Myocyte (in vitro differentiated cells): Measurements from ENCODE around the gene ADGRL1. TPM values are rescaled to one million over a fixed set of nuclear protein-coding genes. Genes with fewer than 3 reads are reported as not detected.
A peak's percentile ranks its signal among the peaks of the same experiment; 100 is the strongest.

Experiments
- DNase-seq: peaks from one replicate; pipeline ENCODE4 v3.0.0-alpha.2; 2012; ENCODE audit warnings: low read depth
- total RNA-seq: library from RNA; depleted of rRNA; stranded (reverse); fragments of >200 nt; gene quantifications from 2 replicates; pipeline ENCODE4 v1.2.3, GENCODE V29; 2014

ADGRL1 gene
- total RNA-seq, 1 donor from 2014 or later, result 1.1 TPM

DNA sequence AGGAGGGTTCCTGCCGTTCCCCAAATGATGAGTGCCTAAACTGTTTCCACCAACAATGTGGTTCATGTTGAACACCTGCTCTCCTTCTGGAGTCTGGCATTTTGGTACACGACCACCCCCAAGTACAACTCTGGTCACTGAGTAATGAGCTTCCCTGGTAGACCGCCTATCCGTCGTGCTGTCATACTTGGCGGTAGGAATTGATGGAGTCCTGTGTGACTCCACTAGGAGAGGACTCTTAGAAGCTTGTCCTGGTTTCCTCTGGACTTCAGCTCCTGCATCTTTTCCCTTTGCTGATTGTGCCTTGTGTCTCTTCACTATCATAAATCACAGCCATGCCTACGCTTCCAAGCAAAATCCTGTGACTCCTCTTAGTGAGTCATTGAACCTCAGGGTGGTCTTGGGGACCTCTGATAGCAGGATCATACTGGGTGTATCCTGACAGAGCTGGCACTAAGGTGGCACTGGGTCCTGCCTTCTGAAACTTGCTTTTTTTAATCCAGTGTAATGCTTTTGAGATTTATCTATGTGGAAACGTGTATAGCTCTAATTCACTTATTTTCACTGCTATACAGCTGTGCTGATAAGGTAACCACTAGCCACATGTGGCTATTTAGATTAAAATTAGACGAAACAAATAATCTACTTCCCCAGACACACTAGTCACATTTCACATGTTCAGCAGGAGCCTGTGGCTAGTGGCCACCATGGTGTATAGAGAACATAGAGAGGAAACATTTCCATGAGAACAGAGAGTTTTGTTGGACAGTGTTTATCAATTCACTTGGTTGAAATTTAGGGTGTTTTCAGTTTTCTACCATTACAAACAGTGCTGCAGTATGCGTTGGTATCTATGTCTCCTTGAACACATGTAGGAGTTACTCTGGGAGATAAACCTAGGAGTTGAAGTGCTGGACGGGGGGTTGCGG, 63.4 kb downstream of the ADGRL1 start:
- no peak for DNase-seq

DNA sequence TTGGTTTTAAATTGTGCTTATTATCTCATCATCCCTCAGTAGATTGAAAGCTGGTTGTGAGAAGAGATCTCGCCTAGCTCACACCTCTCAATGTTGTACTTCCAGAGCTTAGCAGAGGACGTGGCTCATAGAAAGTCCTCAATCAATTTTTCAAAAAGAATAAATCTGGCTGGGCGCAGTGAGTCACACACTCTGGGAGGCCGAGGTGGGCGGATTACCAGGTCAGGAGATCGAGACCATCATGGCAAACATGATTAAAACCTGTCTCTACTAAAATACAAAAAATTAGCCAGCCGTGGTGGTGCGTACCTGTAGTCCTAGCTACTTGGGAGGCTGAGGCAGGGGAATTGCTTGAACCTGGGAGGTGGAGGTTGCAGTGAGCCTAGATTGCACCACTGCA, 64.9 kb downstream of the ADGRL1 start:
- DNase-seq, result no peak

DNA sequence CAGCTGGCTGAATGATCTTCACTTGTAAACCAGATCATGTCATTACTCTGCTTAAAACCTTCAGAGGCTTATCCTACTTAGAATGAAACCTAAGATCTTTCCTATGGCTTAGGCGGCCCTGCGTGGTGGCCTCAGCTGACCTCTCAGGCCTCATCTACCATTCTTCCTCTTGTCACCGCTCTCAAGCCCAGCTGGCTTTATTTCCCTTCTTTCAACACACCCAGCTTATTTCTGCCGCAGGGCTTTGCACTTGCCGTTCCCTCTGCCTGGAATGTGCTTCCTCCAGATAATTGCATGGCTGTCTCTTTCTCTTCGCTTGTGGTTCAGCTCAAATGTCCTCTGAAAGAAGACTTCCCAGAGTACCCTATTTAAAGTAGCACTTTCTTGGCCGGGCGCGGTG, 66.0 kb downstream of the ADGRL1 start:
- DNase-seq, result peak; percentile 50

DNA sequence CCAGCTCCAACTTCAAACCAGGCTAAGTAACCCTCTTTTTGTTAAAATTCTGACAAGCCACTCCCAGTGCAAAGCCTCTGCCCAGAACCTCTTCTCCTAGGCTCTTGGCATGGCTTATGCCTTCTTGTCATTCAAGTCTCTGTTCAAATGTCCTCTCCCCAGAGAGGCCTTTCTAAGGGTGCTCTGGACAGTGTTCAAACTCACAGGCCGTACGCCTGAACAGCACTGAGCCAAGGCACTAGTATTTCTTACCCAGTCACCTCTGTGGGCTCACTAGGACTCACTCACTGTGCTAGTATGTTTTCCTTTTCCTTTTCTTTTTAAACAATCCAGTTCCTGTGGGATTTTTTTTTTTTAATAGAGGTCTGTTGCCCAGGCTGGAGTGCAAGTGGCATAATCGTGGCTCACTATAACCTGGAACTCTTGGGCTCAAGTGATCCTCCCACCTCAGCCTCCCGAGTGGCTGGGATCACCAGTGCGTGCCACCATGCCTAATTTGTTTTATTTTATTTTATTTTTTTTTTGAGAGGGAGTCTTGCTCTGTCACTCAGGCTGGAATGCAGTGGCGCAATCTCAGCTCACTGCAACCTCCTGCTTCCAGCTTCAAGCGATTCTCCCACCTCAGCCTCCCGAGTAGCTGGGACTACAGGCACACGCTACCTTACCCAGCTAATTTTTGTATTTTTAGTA, 67.2 kb downstream of the ADGRL1 start:
- DNase-seq, result no peak

DNA sequence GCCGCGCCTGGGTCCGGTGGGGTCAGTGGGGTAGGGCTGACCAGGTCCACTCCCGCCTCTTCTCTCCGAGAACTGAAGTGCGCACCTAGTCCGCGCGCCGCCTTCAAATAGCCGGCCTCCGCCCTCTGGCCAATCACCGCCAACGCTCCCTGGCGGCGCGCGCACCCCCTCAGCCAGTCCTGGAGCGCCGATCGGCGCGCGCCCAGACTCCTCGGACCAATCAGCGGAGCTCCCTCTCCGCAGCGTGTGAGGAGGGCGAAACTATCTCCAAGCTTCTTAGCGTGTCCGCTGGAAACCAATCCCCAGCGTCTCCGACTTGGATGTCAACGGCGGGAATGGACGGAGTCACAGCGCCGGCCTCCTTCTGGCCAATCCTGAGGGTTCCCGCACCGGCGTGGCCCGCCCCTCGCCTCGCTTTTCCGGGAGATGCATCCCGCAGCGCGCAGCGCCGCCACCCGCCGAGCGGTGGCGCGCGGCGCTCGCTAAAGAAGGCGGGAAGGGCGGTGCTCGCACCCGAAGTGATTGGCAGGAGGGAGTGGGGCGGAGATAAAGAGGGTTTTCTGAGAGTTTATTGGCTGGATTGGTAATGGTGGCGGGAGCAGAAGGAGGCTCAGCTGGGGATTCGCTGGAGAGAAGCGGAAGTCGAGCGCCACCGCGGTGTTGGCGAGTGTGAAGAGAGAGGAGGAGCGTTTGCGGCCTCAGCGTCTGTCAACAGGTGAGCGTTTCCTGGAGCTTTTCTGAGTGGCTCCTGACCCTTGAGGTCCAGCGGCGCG, 69.3 kb downstream of the ADGRL1 start, which contains the start of gene ASF1B:
Gene ASF1B, minus strand, starts transcription at position 81 of the 773 bp plus-strand sequence. CDS start 133 bp downstream, outside the sequence.
- peak; percentile 100 for DNase-seq

DNA sequence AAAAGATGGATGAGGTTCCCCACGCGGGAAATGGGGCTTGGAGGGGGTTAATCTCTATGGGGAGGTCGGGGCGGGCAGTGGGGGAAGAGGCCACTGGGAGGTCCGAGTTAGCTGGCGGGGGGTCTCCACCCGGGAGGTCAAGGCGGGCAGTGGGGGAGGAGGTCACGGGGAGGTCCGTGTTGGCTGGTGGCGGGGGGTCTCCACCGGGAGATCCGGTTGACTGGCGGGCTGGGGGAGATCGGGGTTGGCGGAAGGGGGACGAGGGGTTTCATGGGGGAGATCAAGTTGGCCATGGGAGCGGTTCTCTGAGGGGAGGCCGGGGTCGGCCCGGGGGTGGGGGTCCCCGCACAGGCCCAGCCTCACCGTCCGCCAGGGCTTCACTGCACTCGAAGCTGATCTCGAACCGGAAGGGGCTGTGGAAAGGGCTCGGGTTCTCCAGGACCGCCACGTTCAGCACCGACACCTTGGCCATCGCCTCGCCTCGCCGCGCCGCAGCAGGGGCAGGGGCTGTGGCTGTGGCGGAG, 69.9 kb downstream of the ADGRL1 start:
- DNase-seq, result no peak

DNA sequence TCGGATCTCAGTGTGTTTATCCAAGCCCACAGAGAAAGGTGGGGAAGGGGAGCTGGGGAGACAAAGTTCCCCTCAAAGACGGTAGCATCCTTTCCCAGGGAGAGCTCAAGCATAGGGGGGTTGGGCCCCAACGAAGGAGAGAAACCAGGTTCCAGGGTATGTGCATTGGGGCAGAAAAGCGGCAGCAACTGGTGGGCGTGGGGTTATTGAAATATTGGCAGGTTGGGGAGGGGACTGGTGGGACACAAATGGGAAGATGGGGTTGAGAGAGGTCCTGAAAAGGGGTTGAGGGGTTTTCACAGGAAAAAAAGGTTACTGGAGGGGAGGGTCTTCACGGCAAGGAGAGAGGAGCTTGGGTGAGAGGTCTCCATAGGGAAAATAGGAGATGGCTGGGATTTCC, 70.6 kb downstream of the ADGRL1 start:
- no peak for DNase-seq

DNA sequence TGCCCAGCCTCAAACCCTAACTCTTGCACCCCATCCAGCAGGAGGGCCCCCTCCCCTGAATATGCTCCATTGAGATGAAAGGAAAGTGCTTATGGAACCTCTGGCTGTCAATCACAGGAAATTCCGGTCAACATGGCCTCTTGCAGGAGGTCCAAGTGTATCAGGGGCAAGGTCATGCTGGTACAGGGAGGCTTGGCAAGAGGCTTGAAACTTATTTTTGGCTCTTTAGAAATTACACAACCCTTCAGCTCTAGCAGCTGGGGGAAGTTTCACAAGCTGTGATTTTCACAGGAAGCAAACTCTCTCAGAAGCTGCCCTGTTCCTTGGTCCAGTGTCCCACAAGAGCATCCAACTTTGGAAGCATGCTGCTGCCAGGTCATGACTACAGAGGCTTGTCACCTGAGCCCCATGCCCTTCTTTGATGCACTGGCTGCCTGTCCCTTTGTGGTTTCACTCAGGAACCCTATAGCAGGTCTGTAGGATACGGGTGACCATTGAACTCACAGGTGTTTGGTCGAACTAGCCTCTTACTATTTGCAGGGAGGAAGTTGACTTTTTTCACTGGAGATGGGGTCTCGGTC, 78.0 kb downstream of the ADGRL1 start:
- DNase-seq, result peak; percentile 22

DNA sequence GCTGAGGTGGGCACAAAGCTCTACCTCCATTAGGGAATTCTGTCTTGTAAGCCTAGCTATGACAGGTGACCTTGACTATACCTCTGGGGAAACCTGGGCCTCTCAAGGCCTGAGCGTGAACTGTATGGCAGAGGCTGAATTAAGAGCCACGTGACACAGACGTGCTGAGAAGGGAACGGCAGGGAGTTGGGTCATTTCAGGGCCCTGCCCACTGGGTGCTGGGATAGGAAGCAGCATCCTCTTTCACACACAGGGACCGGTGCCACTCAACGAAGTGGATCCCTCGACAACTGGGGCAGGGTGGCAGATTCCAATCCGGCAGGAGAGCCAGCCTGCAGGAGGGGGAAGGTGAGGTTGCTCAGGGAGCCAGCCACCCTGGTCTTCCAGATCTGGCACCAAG, 78.8 kb downstream of the ADGRL1 start:
- no peak for DNase-seq

DNA sequence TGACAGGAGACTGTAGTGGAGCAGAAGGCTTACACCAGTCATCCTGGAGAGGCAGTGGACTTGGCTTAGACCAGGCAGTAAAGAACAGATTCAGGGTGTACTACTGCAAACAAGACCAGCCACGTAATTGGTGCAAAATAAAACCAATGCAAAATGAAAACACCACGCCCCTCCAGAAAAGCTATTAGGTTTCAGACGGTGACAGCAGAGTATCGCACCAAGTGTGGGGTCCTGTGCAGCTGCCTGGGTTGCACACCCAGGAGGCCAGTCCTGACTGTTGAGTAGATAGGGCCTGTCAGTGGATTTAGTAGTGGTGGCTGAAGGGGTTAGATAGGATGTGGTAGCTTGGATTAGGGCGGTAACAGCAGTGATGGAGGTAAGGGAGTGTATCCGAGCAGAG, 83.0 kb downstream of the ADGRL1 start:
- DNase-seq, result no peak

DNA sequence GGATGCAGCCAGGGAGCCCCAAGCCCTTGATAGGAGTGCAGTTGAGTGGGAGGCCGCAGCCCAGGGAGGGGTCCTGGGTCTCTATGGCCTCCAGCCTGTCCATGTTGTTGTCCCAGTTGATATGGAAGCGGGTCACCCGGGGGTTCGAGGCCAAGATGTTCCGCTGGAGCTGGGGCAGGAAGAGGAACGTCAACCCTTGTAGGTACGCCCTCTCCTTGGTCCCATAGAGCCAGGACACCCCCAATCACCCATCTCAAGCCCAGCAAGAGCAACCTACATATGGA, 85.5 kb downstream of the ADGRL1 start:
- DNase-seq, result no peak

DNA sequence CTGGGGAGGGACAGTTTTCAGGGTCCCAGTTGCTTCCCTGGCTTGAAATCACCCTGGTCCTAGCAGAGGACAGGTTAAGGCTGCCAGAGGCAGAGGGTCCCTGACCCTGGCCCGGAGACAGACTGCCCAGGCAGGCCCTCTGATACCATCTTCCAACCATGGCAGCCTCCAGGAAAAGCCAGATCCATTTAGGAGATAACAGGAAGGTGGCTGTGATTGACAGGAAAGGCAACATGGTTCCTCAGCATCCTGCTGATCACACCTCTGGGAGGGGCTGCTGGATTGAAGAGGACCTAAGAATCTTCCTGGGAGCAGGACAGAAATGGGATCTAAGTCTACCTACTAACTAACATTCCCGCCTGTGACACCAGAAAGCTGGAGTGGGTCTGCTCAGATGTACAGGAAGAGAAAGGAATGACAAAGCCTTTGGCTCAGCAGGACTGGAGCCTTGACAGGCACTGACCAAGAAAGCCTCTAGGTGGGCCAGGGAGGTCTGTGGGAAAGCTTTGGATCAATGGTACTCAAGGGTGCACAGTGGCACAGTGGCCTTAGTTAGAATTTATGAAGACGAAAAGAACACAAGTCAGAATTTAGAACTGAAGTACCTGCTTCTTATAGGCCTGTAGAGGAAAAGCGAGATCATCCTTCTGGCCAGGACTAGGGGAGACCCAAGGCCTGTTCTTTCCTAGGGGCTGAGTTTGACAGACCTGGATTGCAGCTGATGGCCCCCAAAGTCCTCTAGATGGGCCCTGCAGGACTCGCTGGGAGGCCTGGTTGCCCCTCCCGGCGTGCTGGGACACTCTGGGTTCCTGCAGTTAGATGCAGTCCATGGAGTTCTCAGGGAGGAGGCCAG, 86.1 kb downstream of the ADGRL1 start:
- no peak for DNase-seq

DNA sequence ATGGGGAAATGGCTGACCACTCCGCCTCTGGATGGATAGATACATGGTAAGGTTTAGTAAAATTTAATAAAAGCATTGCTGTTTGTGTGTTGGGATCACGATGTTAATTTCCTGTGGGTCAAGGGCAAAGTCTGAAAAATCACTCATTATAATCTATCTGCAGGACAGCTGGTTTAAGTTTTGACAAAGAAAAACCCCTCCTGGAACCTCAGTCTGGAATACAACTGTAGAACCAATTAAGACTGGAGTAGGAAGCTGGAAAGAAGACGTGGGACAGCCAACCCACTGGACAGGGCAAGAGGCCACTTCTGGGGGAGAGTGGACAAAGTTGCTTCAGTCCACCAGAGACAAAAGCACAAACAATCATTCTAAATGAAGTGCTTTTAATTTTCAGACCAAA, 86.8 kb downstream of the ADGRL1 start:
- DNase-seq, result no peak

DNA sequence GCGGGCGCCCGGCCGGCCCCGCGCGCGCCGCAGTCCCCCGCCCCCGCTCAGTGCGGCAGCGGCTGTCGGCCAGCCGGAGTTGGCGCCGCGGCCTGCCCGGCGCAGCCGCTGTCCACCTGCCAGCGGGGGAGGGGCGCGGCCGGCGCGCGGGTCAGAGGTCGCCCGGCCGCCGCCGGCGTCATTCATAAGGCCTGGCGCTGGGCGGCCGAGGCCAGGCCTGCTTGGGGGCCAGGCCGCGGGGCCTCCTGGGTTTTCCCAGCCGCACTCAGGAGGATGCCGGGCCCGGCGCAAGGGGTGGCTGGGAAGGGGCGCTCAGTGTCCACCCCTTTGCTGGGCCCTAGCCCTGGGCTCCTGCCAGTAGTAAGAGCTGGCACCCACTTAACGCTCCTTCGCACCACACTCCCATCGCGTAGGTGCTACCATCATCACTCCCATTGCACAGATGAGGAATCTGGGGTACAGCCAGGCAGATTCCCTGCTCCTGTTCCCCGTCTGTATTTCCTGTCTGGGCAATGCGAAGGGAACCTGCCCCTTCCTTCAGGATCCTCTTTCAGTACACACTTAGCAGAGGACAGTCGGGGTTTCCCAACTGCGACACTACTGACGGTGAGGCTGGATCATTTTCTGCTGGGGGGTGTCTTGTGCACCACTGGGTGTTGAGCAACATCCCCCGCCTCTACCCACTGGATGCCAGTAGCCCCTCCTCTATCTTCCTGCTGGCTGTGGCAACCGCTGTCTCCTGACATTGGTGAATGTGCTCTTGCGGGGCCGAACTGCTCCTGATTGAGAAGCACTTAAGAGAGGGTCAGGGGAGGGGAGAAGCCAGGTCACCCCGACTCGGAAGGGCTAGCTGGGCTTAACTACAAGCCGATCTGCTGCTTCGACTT, 87.6 kb downstream of the ADGRL1 start:
- peak; percentile 69 for DNase-seq

DNA sequence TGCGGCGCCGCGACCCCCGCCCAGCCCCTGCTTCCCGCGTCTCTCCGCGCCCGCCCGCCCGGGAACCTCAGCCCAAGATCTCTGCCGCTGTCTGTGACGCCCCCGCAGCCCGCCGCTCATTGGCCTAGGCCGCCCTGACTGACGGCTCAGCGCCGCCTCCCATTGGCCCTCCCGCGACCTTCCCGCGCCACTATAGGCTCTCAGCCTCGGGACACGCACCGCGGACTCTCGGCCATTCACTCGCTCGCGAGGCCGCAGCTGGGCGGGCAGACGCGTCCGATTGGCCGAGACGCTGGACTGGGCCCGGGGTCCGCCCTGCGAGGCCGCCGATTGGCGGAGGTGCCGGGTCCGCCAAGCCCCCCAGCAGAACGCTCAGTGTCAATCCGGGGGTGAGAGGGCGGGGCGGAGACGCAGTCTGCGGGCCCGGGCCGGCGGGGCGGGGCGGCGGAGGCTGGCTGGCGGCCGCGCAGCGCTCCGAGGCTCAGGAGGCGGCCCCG, 88.3 kb downstream of the ADGRL1 start, which contains the start of gene PRKACA:
Gene PRKACA, minus strand, starts transcription at position 95 of the 497 bp plus-strand sequence. CDS start 215 bp downstream, outside the sequence.
- peak; percentile 99 for DNase-seq

DNA sequence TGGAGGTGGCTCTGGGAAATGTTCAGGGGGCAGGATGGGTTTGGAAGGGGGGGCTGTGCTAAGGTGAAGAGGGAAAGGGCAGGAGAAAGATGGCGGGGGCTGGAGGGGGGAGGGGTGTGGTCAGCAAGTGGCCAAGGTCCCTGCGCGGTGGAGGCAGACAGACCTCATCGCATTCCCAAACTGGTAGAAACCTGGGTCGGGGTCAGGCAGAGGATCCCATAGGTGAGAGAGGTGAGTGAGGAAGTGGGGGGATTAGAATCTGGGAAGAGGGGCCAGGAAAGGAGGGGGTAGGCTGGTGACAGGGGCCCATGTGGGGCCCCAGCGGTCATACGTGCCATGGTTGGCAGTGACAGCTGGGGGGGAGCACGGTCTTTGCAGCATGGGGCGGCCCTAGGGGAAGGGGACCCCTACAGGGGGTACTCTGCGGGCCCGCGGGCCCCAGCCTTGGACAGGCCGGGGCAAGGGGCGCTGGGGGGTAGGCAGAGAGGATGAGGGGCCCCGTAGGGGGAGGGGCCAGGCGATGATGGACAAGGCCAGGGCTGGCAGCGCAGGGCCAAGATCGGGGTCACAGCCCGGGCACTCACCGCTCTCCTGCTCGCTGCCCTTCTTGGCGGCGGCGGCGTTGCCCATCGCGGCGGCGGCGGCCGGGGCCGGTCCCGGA, 88.9 kb downstream of the ADGRL1 start:
- peak; percentile 58 for DNase-seq

DNA sequence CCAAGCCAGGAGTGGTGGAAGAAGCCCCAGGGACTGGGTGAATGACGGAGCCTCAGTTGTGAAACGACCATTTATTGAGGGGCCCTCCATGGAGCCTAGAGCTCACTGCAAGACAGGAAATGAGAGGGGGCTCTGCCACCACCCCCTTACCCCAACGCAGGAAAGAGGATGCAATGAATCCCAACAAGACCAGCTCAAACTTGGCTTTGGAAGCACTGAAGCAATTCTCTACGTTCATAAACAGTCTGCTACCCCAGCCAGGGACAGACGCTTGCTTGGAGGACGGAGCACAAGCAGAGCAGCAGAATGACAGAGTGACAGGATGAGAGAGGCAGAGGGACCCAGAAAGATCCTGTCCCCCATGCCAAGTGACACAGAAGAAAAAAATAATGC, 89.4 kb downstream of the ADGRL1 start:
- no peak for DNase-seq

DNA sequence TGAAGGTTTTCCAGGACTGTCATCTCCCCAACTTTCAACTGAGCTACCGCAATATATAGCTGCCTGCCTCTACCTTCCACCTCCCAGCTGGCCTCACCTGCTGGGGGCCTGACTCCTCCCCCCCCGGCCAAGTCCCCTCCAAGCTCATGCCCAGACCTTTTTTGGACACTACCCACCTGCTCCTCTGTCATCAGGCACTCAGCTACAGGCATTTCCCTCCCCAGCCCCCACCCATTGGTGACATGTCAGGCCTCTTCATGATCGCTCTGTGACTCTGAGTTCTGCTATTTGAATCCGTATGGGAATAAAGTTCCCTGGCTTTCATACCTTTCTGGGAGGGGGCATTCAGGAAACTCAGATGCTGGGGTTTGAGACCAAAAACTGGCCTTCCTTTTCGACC, 90.2 kb downstream of the ADGRL1 start:
- no peak for DNase-seq
